A673 (cell line): ENCODE data around the gene MYLK4. TPM values are rescaled to one million over a fixed set of nuclear protein-coding genes. Genes with fewer than 3 reads are reported as not detected.

Experiments
- BruUV-seq: library from RNA; stranded (reverse); fragments of 400-500 nt; replicated peaks from 2 replicates; lab custom pipeline; 2021; lab: Mats Ljungman, UMichigan
- CTCF ChIA-PET: fragments of 300-600 bp; sonication (Branson Sonifier 250); formaldehyde crosslinking; loops from one replicate; lab custom pipeline; 2022; ENCODE audit warnings: antibody characterized with exemption; lab: Charles Lee
- POLR2A ChIA-PET: fragments of 300-600 bp; sonication (Branson Sonifier 250); formaldehyde crosslinking; loops from one replicate; lab custom pipeline; 2022; ENCODE audit warnings: antibody characterized with exemption; ENCODE audit not compliant: low non-redundant PET; lab: Charles Lee
- DNase-seq: peaks from one replicate; pipeline ENCODE4 v3.0.0-alpha.2; 2015; ENCODE audit warnings: low spot score
- H3K27ac ChIP-seq: fragments of 200-600 bp; sonication (generic); 2 replicates; pipeline ENCODE4 v1.5.1; 2016; ENCODE audit warnings: mixed run types, low read depth, mild to moderate bottlenecking, mixed read lengths, antibody characterized with exemption, low read length; ENCODE audit not compliant: poor library complexity, severe bottlenecking
- H3K27me3 ChIP-seq: fragments of 200-600 bp; sonication (generic); replicated peaks from 2 replicates; pipeline ENCODE4 v1.6.1; 2017; ENCODE audit warnings: mixed run types, low read depth, mild to moderate bottlenecking, mixed read lengths, antibody characterized with exemption, low read length; ENCODE audit not compliant: insufficient read depth, poor library complexity
- H3K36me3 ChIP-seq: fragments of 200-600 bp; sonication (generic); 2 replicates; pipeline ENCODE4 v1.6.1; 2016; ENCODE audit warnings: mixed run types, mild to moderate bottlenecking, mixed read lengths, antibody characterized with exemption, low read length; ENCODE audit not compliant: insufficient read depth, poor library complexity, severe bottlenecking
- H3K4me1 ChIP-seq: fragments of 200-600 bp; sonication (generic); 2 replicates; pipeline ENCODE4 v1.6.1; 2017; ENCODE audit warnings: mixed run types, mild to moderate bottlenecking, mixed read lengths, antibody characterized with exemption, low read length; ENCODE audit not compliant: insufficient read depth, poor library complexity, severe bottlenecking
- H3K4me3 ChIP-seq: fragments of 200-600 bp; sonication (generic); 2 replicates; pipeline ENCODE4 v1.5.1; 2016; ENCODE audit warnings: low read depth, mixed run types, mild to moderate bottlenecking, mixed read lengths, low read length; ENCODE audit not compliant: poor library complexity, severe bottlenecking
- H3K9me3 ChIP-seq: fragments of 200-600 bp; sonication (generic); 2 replicates; pipeline ENCODE4 v1.6.1; 2016; ENCODE audit warnings: mixed run types, low read depth, mild to moderate bottlenecking, mixed read lengths, antibody characterized with exemption, low read length; ENCODE audit not compliant: poor library complexity, severe bottlenecking
- EZH2 ChIP-seq: fragments of 200-600 bp; sonication (generic); IDR thresholded peaks from 2 replicates; pipeline ENCODE4 v1.6.1; 2017; ENCODE audit warnings: borderline replicate concordance, low read depth, mild to moderate bottlenecking, mixed read lengths, antibody characterized with exemption, low read length; ENCODE audit not compliant: poor library complexity, severe bottlenecking
- intact Hi-C: fragments of 100-400 bp; cut with micrococcal nuclease; formaldehyde crosslinking; loops from one replicate; pipeline ENCODE4 v1.10.0; 2022; ENCODE audit not compliant: unreplicated experiment
- total RNA-seq: library from RNA; stranded (reverse); gene quantifications from 2 replicates; pipeline ENCODE4 v1.2.3, GENCODE V29; 2021
- TF ChIP-seq, protein P1 (sequence below): fragments of 300-800, 200-600 bp; sonication (generic); conservative IDR thresholded peaks from 2 replicates; pipeline ENCODE4 v1.5.1; 2017; ENCODE audit warnings: low read depth, mild to moderate bottlenecking, antibody characterized with exemption, low read length, moderate library complexity, mixed read lengths

MYLK4 gene
- total RNA-seq, 1 experiment from 2014 or later, result 0.39 TPM

DNA sequence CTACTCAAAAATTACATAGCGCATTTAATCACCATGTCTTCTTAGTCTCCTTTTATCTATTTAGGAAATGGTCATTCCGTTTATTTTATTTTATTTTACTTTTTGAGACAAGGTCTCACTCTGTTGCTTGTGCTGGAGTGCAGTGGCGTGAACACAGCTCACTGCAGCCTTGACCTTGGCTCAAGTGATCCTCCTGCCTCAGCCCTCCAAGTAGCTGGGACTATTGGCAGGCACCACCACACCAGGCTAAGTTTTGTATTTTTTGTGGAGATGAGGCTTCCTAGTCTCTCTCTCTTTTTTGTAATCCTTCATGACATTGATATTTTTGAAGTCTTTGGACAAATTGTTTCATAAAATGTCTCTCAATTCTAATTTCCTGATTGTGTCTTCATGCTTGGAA, 4.7 kb upstream of the MYLK4 start:
- no TSS peak for BruUV-seq
- Histone ChIP-seq H3K27me3 (no peaks in the 10 kb centered on the region), H3K9me3 (no peaks in the 10 kb centered on the region), H3K4me3 (no peak overlapping the region), H3K36me3 (no peaks in the 10 kb centered on the region), H3K27ac (no peak overlapping the region), H3K4me1 (peaks cover under 1% of the 10 kb centered on the region)
- CTCF ChIA-PET, result no interaction called here
- intact Hi-C loops, result no loop called here
- POLR2A ChIA-PET, result no interaction called here
- TF ChIP-seq EZH2, result no peak
- TF ChIP-seq, protein P1, sequence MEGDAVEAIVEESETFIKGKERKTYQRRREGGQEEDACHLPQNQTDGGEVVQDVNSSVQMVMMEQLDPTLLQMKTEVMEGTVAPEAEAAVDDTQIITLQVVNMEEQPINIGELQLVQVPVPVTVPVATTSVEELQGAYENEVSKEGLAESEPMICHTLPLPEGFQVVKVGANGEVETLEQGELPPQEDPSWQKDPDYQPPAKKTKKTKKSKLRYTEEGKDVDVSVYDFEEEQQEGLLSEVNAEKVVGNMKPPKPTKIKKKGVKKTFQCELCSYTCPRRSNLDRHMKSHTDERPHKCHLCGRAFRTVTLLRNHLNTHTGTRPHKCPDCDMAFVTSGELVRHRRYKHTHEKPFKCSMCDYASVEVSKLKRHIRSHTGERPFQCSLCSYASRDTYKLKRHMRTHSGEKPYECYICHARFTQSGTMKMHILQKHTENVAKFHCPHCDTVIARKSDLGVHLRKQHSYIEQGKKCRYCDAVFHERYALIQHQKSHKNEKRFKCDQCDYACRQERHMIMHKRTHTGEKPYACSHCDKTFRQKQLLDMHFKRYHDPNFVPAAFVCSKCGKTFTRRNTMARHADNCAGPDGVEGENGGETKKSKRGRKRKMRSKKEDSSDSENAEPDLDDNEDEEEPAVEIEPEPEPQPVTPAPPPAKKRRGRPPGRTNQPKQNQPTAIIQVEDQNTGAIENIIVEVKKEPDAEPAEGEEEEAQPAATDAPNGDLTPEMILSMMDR, result no peak
- no peak for DNase-seq

DNA sequence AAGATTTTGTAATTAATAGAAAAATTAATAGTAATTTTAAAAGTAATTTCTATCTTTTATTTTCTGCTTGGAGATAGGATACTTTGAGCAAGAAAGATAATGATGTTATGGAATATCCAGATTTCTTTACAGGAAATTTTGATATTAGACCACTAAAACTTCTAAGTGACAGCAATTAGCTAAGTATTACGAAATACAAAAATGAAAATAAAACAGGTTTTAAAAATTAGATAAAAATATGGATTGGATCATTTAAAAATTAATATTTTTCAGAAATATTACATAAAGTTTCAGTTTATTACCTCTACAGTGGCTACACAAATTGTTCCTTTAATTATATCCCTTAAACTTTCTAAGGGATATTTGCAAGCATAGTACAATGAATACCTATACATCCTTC, 4.2 kb upstream of the MYLK4 start:
- DNase-seq, result no peak
- ChIA-PET CTCF (no interaction called here), POLR2A (no interaction called here)
- H3K27me3 ChIP-seq, result no peaks in the 10 kb centered on the region
- no peak overlapping the region for H3K27ac ChIP-seq
- BruUV-seq, result no TSS peak
- TF ChIP-seq, protein P1, result no peak
- TF ChIP-seq EZH2, result no peak
- intact Hi-C loops, result no loop called here
- H3K4me3 ChIP-seq, result no peak overlapping the region
- no peaks in the 10 kb centered on the region for H3K9me3 ChIP-seq
- no peaks in the 10 kb centered on the region for H3K36me3 ChIP-seq
- H3K4me1 ChIP-seq, result peaks cover 6% of the 10 kb centered on the region

GRCh38 chr6:2754393-2754792, 3.7 kb upstream of the MYLK4 start:
- DNase-seq, result no peak
- H3K36me3 ChIP-seq, result no peaks in the 10 kb centered on the region
- ChIA-PET CTCF (no interaction called here), POLR2A (no interaction called here)
- BruUV-seq, result no TSS peak
- no peak overlapping the region for H3K4me3 ChIP-seq
- H3K4me1 ChIP-seq, result peaks cover 10% of the 10 kb centered on the region
- H3K9me3 ChIP-seq, result no peaks in the 10 kb centered on the region
- TF ChIP-seq EZH2, result no peak
- TF ChIP-seq, protein P1, result no peak
- no peaks in the 10 kb centered on the region for H3K27me3 ChIP-seq
- intact Hi-C loops, result no loop called here
- no peak overlapping the region for H3K27ac ChIP-seq
